DOHH2 (cell line): Measurements from ENCODE around the gene KRT15.

Experiments used
- H3F3A ChIP-seq: fragments of 200-600 bp; sonication (generic), shearing (Covaris generic); 2 replicates; pipeline ENCODE4 v1.6.0; 2016; ENCODE audit warnings: antibody characterized with exemption, mild to moderate bottlenecking; ENCODE audit not compliant: control insufficient read depth, insufficient read depth
- H3K27ac ChIP-seq: fragments of 200-600 bp; sonication (generic); 2 replicates; pipeline ENCODE4 v1.5.1; 2014; ENCODE audit warnings: low read depth, mild to moderate bottlenecking, low read length, moderate library complexity
- H3K27me3 ChIP-seq: fragments of 200-600 bp; sonication (generic); 2 replicates; pipeline ENCODE4 v1.6.1; 2014; ENCODE audit warnings: mild to moderate bottlenecking, low read length, mixed read lengths; ENCODE audit not compliant: control insufficient read depth
- H3K36me3 ChIP-seq: fragments of 200-600 bp; sonication (generic); 2 replicates; pipeline ENCODE4 v1.6.1; 2014; ENCODE audit warnings: mild to moderate bottlenecking, low read length, moderate library complexity, mixed read lengths; ENCODE audit not compliant: control insufficient read depth
- H3K4me1 ChIP-seq: fragments of 200-600 bp; sonication (generic); 2 replicates; pipeline ENCODE4 v1.6.1; 2014; ENCODE audit warnings: mild to moderate bottlenecking, low read length, mixed read lengths; ENCODE audit not compliant: control insufficient read depth
- H3K4me2 ChIP-seq: fragments of 200-600 bp; sonication (generic); 2 replicates; pipeline ENCODE4 v1.6.0; 2014; ENCODE audit warnings: mild to moderate bottlenecking, low read length, moderate library complexity
- H3K4me3 ChIP-seq: fragments of 200-600 bp; sonication (generic); 2 replicates; pipeline ENCODE4 v1.5.1; 2014; ENCODE audit warnings: mild to moderate bottlenecking, low read length, mixed read lengths
- H3K79me2 ChIP-seq: fragments of 200-600 bp; sonication (generic); 2 replicates; pipeline ENCODE4 v1.6.1; 2014; ENCODE audit warnings: mild to moderate bottlenecking, low read length, mixed read lengths; ENCODE audit not compliant: control insufficient read depth
- H3K9me2 ChIP-seq: fragments of 200-600 bp; sonication (generic); replicated peaks from 2 replicates; pipeline ENCODE4 v1.6.1; 2014; ENCODE audit warnings: mild to moderate bottlenecking, low read length, mixed read lengths; ENCODE audit not compliant: control insufficient read depth
- H3K9me3 ChIP-seq: fragments of 200-600 bp; sonication (generic); 2 replicates; pipeline ENCODE4 v1.6.1; 2014; ENCODE audit warnings: antibody characterized with exemption, low read length, mixed read lengths; ENCODE audit not compliant: control insufficient read depth, insufficient read depth
- H4K20me1 ChIP-seq: fragments of 200-600 bp; sonication (generic); 2 replicates; pipeline ENCODE4 v1.6.0; 2014; ENCODE audit warnings: low read depth, mild to moderate bottlenecking, antibody characterized with exemption, low read length, moderate library complexity; ENCODE audit not compliant: control insufficient read depth, insufficient read depth
- EZH2phosphoT487 ChIP-seq: fragments of 200-600 bp; sonication (generic); IDR thresholded peaks from 2 replicates; pipeline ENCODE4 v1.6.1; 2017; ENCODE audit warnings: borderline replicate concordance, mild to moderate bottlenecking, antibody characterized with exemption, low read length, moderate library complexity, mixed read lengths
- TF ChIP-seq, protein P1 (sequence below): fragments of 200-600 bp; sonication (generic); IDR thresholded peaks from one replicate; pipeline ENCODE4 v1.5.1; 2014; ENCODE audit warnings: antibody characterized with exemption, mild to moderate bottlenecking, low read depth, low read length; ENCODE audit not compliant: poor library complexity, severe bottlenecking

The KRT15 gene

GRCh38 chr17:41483531-41483930 lies 35.2 kb downstream of the KRT15 start:
- no peaks in the 10 kb centered on the region for H4K20me1 ChIP-seq
- H3K79me2 ChIP-seq: no peaks in the 10 kb centered on the region
- no peaks in the 10 kb centered on the region for H3K9me2 ChIP-seq
- H3K27me3 ChIP-seq: no peaks in the 10 kb centered on the region
- H3K27ac ChIP-seq: no peak overlapping the region
- no peak overlapping the region for H3K4me3 ChIP-seq
- TF ChIP-seq, protein P1, sequence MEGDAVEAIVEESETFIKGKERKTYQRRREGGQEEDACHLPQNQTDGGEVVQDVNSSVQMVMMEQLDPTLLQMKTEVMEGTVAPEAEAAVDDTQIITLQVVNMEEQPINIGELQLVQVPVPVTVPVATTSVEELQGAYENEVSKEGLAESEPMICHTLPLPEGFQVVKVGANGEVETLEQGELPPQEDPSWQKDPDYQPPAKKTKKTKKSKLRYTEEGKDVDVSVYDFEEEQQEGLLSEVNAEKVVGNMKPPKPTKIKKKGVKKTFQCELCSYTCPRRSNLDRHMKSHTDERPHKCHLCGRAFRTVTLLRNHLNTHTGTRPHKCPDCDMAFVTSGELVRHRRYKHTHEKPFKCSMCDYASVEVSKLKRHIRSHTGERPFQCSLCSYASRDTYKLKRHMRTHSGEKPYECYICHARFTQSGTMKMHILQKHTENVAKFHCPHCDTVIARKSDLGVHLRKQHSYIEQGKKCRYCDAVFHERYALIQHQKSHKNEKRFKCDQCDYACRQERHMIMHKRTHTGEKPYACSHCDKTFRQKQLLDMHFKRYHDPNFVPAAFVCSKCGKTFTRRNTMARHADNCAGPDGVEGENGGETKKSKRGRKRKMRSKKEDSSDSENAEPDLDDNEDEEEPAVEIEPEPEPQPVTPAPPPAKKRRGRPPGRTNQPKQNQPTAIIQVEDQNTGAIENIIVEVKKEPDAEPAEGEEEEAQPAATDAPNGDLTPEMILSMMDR: no peak
- TF ChIP-seq EZH2phosphoT487: no peak
- H3F3A ChIP-seq: no peaks in the 10 kb centered on the region
- H3K9me3 ChIP-seq: no peaks in the 10 kb centered on the region
- H3K4me1 ChIP-seq: no peaks in the 10 kb centered on the region
- no peaks in the 10 kb centered on the region for H3K36me3 ChIP-seq
- H3K4me2 ChIP-seq: no peak overlapping the region

- Histone ChIP-seq H3K9me3 (no peaks in the 10 kb centered on the region), H4K20me1 (no peaks in the 10 kb centered on the region), H3K36me3 (no peaks in the 10 kb centered on the region), H3K79me2 (no peaks in the 10 kb centered on the region), H3K9me2 (no peaks in the 10 kb centered on the region), H3K4me2 (no peak within 1 kb of the TSS), H3F3A (no peaks in the 10 kb centered on the region), H3K27me3 (no peaks in the 10 kb centered on the region), H3K27ac (no peak within 1 kb of the TSS), H3K4me1 (no peaks in the 10 kb centered on the region), H3K4me3 (no peak within 1 kb of the TSS)
- TF ChIP-seq, protein P1: no peak
- no peak for TF ChIP-seq EZH2phosphoT487
Observed at GRCh38 chr17:41481036-41481435, 37.7 kb downstream of the KRT15 start, which contains the start of gene KRT35. Gene KRT35, minus strand, starts transcription at chr17:41481151. Its CDS starts 54 bp downstream, at chr17:41481097.

DNA sequence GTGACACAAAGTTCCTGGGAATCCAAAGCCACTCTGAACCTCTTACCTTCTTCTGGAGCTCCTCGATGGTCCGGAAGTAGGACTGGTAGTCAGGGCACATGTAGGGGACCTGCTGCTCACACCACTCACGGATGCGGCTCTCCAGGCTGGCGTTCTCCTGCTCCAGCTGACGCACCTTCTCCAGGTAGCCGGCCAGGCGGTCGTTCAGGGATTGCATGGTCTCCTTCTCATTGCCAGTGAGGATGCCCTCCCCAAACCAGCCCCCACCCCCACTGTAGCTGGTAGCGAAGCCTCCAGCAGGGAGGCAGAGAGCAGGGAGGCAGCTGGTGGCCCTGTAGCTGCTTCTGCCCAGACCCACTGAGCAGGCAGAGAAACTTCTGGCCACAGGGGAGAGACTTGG lies 38.1 kb downstream of the KRT15 start:
- H4K20me1 ChIP-seq: no peaks in the 10 kb centered on the region
- TF ChIP-seq, protein P1: no peak
- TF ChIP-seq EZH2phosphoT487: no peak
- no peak overlapping the region for H3K4me3 ChIP-seq
- no peak overlapping the region for H3K4me2 ChIP-seq
- no peaks in the 10 kb centered on the region for H3K36me3 ChIP-seq
- H3K27me3 ChIP-seq: no peaks in the 10 kb centered on the region
- H3K9me3 ChIP-seq: no peaks in the 10 kb centered on the region
- H3K79me2 ChIP-seq: no peaks in the 10 kb centered on the region
- no peak overlapping the region for H3K27ac ChIP-seq
- no peaks in the 10 kb centered on the region for H3K9me2 ChIP-seq
- H3K4me1 ChIP-seq: no peaks in the 10 kb centered on the region
- no peaks in the 10 kb centered on the region for H3F3A ChIP-seq
